ENCODE measurements around the gene KDELR1. TPM values are rescaled to one million over a fixed set of nuclear protein-coding genes. Genes with fewer than 3 reads are reported as not detected.
"Not testable (repeated sequence)": the region's sequence is repeated elsewhere in the genome, so short reads cannot be mapped to it uniquely, and the experiment has no call there.

The KDELR1 gene
- total and polyA plus RNA-seq, 2 donors from 2014 or later, result 169 to 204 TPM

DNA sequence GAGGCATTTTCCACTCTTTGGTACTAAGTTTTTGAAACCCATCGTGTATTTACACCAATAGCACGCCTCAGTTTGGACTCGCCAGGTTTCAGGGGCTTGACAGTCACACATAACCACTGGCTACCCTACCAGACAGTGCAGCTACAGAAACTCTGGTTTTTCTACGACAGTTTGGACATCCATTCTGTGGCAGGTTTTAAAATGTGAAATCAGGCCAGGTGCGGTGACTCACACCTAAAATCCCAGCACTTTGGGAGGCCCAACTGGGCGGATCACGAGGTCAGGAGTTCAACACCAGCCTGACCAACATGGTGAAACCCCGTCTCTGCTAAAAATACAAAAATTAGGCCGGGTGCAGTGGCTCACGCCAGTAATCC, 13.2 kb downstream of the KDELR1 start:
- H3K4me1 ChIP-seq (ENCODE audit: control insufficient read depth in 2 of 3, insufficient read depth in 2 of 3, low read depth in 1 of 3, low read length in 3 of 3), result no peaks in the 10 kb centered on the region
- no peaks in the 10 kb centered on the region for H3K27me3 ChIP-seq (ENCODE audit: control insufficient read depth, insufficient read depth, low read length)
- no peak overlapping the region for H3K9ac ChIP-seq (ENCODE audit: low read length in 3 of 3)
- intact Hi-C loops (cut with DNase I), result no loop called here
- FAIRE-seq (no peak), DNase-seq (no peak)
- no peaks in the 10 kb centered on the region for H3K9me3 ChIP-seq (ENCODE audit: control insufficient read depth in 2 of 3, insufficient read depth in 1 of 3, low read length in 3 of 3)
- TF ChIP-seq, protein P1, sequence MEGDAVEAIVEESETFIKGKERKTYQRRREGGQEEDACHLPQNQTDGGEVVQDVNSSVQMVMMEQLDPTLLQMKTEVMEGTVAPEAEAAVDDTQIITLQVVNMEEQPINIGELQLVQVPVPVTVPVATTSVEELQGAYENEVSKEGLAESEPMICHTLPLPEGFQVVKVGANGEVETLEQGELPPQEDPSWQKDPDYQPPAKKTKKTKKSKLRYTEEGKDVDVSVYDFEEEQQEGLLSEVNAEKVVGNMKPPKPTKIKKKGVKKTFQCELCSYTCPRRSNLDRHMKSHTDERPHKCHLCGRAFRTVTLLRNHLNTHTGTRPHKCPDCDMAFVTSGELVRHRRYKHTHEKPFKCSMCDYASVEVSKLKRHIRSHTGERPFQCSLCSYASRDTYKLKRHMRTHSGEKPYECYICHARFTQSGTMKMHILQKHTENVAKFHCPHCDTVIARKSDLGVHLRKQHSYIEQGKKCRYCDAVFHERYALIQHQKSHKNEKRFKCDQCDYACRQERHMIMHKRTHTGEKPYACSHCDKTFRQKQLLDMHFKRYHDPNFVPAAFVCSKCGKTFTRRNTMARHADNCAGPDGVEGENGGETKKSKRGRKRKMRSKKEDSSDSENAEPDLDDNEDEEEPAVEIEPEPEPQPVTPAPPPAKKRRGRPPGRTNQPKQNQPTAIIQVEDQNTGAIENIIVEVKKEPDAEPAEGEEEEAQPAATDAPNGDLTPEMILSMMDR (IDR thresholded peaks at IDR 0.05; ENCODE audit: borderline replicate concordance, extremely low read depth, insufficient read depth), result no peak
- peaks cover 0 to 4% (median 2%) of the 10 kb centered on the region in 3 donors for H3K36me3 ChIP-seq (ENCODE audit: control insufficient read depth in 2 of 3, insufficient read depth in 3 of 3, low read length in 3 of 3)
- H3K27ac ChIP-seq (ENCODE audit: low read depth in 2 of 2, low read length in 2 of 2), result no peak overlapping the region
- no peak overlapping the region for H3K4me3 ChIP-seq (ENCODE audit: low read length in 3 of 3)

DNA sequence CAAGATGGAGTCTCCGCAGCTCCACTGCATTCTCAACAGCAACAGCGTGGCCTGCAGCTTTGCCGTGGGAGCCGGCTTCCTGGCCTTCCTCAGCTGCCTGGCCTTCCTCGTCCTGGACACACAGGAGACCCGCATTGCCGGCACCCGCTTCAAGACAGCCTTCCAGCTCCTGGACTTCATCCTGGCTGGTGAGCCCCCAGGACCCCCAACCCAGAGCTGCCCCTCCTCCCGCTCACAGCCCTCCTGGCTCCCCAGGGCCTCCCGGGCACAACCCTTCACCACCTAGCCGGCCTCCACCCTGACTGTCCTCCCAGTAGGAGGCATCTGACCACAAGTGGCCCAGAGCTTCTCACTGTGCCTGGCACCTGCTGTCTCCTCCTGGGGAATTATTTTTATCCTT, 17.8 kb downstream of the KDELR1 start:
- H3K9ac ChIP-seq (ENCODE audit: low read length in 3 of 3), result no peak overlapping the region
- no peak overlapping the region for H3K4me3 ChIP-seq (ENCODE audit: low read length in 3 of 3)
- intact Hi-C loops (cut with DNase I), result no loop called here
- H3K4me1 ChIP-seq (ENCODE audit: control insufficient read depth in 2 of 3, insufficient read depth in 2 of 3, low read depth in 1 of 3, low read length in 3 of 3), result peaks cover 0 to 5% (median 0%) of the 10 kb centered on the region in 3 donors
- H3K27ac ChIP-seq (ENCODE audit: low read depth in 2 of 2, low read length in 2 of 2), result no peak overlapping the region
- TF ChIP-seq, protein P1 (IDR thresholded peaks at IDR 0.05; ENCODE audit: borderline replicate concordance, extremely low read depth, insufficient read depth), result no peak
- no peaks in the 10 kb centered on the region for H3K9me3 ChIP-seq (ENCODE audit: control insufficient read depth in 2 of 3, insufficient read depth in 1 of 3, low read length in 3 of 3)
- no peak for DNase-seq
- no peaks in the 10 kb centered on the region for H3K36me3 ChIP-seq (ENCODE audit: control insufficient read depth in 2 of 3, insufficient read depth in 3 of 3, low read length in 3 of 3)
- H3K27me3 ChIP-seq (ENCODE audit: control insufficient read depth, insufficient read depth, low read length), result no peaks in the 10 kb centered on the region
- FAIRE-seq, result no peak

DNA sequence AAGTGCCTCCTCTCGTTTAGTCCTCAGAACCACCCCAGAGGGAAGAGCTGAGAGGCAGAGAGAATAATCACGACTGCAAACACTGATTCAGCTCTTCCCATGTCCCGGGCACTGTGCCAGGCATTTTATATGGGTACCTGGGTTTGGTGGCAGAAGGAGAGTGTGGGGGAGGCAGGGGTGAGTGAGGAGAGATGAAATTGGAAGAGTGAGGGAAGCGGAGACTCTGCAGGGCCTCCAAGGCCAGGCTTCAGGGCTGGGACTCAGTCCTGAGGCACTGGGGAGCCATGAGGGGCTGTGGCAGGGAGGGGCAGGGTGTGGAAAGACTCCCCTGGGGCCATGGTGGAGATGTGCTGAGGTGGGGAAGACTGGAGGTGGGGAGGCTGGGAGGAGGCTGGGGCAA, 18.4 kb downstream of the KDELR1 start:
- intact Hi-C loops (cut with DNase I), result no loop called here
- Histone ChIP-seq H3K4me3 (ENCODE audit: low read length in 3 of 3) (no peak overlapping the region), H3K36me3 (ENCODE audit: control insufficient read depth in 2 of 3, insufficient read depth in 3 of 3, low read length in 3 of 3) (no peaks in the 10 kb centered on the region), H3K9me3 (ENCODE audit: control insufficient read depth in 2 of 3, insufficient read depth in 1 of 3, low read length in 3 of 3) (no peaks in the 10 kb centered on the region), H3K4me1 (ENCODE audit: control insufficient read depth in 2 of 3, insufficient read depth in 2 of 3, low read depth in 1 of 3, low read length in 3 of 3) (peaks cover 0 to 5% (median 0%) of the 10 kb centered on the region in 3 donors), H3K27ac (ENCODE audit: low read depth in 2 of 2, low read length in 2 of 2) (no peak overlapping the region), H3K9ac (ENCODE audit: low read length in 3 of 3) (no peak overlapping the region), H3K27me3 (ENCODE audit: control insufficient read depth, insufficient read depth, low read length) (no peaks in the 10 kb centered on the region)
- DNase-seq, result peak in 3 of 5 donors; percentile 59 to 86 (median 70)
- no peak for FAIRE-seq
- TF ChIP-seq, protein P1 (IDR thresholded peaks at IDR 0.05; ENCODE audit: borderline replicate concordance, extremely low read depth, insufficient read depth), result no peak

DNA sequence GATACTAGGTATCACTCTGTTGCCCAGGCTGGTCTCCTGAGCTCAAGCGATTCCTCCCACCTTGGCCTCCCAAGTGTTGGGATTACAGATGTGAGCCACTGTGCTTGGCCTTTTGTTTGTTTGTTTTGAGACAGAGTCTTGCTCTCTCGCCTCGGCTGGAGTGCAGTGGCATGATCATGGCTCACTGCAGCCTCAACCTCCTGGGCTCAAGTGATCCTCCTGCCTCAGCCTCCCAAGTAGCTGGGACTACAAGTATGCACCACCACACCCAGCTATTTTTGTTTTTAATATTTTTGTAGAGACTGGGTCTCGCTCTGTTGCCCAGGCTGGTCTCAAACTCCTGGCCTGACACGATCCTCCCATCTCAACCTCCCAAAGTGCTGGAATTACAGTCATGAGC, 19.6 kb downstream of the KDELR1 start:
- H3K9me3 ChIP-seq (ENCODE audit: control insufficient read depth in 2 of 3, insufficient read depth in 1 of 3, low read length in 3 of 3); H3K4me1 ChIP-seq (ENCODE audit: control insufficient read depth in 2 of 3, insufficient read depth in 2 of 3, low read depth in 1 of 3, low read length in 3 of 3); FAIRE-seq; DNase-seq; H3K27ac ChIP-seq (ENCODE audit: low read depth in 2 of 2, low read length in 2 of 2); H3K9ac ChIP-seq (ENCODE audit: low read length in 3 of 3); H3K27me3 ChIP-seq (ENCODE audit: control insufficient read depth, insufficient read depth, low read length); intact Hi-C loops (cut with DNase I); H3K4me3 ChIP-seq (ENCODE audit: low read length in 3 of 3); H3K36me3 ChIP-seq (ENCODE audit: control insufficient read depth in 2 of 3, insufficient read depth in 3 of 3, low read length in 3 of 3): not testable (repeated sequence)

Data from kidney (tissue), 14 donors.